SK-MEL-5 (cell line): ENCODE measurements around the gene MEAK7. TPM values are rescaled to one million over a fixed set of nuclear protein-coding genes. Genes with fewer than 3 reads are reported as not detected.
"Not testable (repeated sequence)": the region's sequence is repeated elsewhere in the genome, so short reads cannot be mapped to it uniquely, and the experiment has no call there.

ENCODE experiments used
- DNase-seq: peaks from one replicate; pipeline ENCODE4 v3.0.0-alpha.2; 2016; ENCODE audit warnings: low read depth, low spot score
- in situ Hi-C: cut with HindIII; loops from 2 replicates; pipeline ENCODE4 v1.10.0; 2016; ENCODE audit warnings: low sequenced_read_pairs, high pct_unique_total_duplicates, low pct_unique_long_range_greater_than_20kb
- total RNA-seq: library from RNA; depleted of rRNA; stranded (reverse); fragments of >200 nt; shearing (Covaris generic); gene quantifications from 2 replicates; pipeline ENCODE4 v1.2.3, GENCODE V29; 2014

Gene MEAK7
- total RNA-seq, 1 experiment from 2014 or later = 6.7 TPM

- in situ Hi-C loops = no loop called here
- DNase-seq = peak; percentile 90
These were observed 33.2 kb upstream of the MEAK7 start for GRCh38 chr16:84537491-84538151.

- no peak for DNase-seq
- in situ Hi-C loops = no loop called here
These were observed 31.4 kb upstream of the MEAK7 start for GRCh38 chr16:84535851-84536250.

- DNase-seq = no peak
- in situ Hi-C loops = no loop called here
These were observed 30.9 kb upstream of the MEAK7 start for GRCh38 chr16:84535408-84535807.

DNA sequence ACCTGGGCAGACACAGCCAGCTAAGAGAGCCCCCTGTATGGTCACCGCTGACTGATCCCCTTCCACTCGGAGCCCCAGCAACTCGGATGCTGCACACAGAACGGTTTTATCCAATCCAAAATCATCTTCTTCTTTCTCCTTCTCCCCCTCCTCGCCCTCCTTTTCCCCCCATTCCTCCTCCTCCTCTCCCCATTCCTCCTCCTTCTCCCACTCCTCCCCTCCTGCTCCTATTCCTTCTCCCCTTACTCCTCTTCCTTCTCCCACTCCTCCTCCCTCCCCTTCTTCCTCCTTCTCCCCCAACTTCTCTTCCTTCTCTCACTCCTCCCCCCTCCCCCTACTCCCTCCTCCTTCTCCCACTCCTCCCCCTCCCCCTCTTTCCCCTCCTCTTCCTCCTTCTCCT lies 30.4 kb upstream of the MEAK7 start:
- DNase-seq = no peak
- in situ Hi-C loops = no loop called here

- in situ Hi-C loops = no loop called here
- no peak for DNase-seq
These were observed 28.5 kb upstream of the MEAK7 start for GRCh38 chr16:84532855-84533486.

DNA sequence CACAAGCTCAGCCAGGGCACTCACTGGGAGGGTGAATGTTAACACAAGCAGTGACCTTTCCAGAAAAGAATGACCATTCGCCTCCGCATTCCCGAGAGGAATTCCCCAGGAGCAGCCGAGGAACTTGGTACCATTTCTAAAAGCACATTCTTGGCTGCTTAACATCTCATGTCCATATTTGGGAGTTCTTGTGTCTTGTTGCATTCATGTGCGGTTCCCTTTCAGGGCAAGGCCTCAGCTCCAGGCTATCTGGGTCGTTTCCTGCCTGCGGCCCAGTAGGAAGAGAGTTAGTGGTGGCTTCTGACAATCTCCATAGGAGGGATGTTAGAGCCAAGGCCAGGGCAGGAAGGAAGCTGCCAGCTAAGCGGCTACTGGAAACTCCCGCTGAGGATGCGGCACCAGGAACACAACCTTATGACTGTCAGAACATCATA lies 27.8 kb upstream of the MEAK7 start:
- peak; percentile 73 for DNase-seq
- in situ Hi-C loops = no loop called here

GRCh38 chr16:84531671-84532111 lies 27.2 kb upstream of the MEAK7 start:
- no peak for DNase-seq
- in situ Hi-C loops = no loop called here

DNA sequence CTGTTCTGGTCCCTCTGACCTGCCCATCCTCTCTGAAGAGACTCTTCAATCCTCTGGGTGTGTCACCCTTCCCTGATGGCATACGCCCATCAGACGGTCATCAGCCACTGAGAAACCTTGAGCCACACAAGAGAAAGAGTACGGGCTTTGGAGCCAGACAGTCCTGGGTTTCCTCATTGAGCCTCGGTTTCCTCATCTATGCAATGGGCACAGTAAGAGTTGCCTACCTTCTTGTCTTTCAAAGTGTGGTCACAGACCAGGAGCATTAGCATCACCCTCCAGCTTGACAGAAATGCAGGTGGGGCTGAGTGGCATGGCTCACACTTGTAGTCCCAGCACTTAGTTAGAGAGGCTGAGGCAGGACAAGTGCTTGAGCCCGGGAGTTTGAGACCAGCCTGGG lies 26.1 kb upstream of the MEAK7 start:
- in situ Hi-C loops = no loop called here
- DNase-seq = no peak

DNA sequence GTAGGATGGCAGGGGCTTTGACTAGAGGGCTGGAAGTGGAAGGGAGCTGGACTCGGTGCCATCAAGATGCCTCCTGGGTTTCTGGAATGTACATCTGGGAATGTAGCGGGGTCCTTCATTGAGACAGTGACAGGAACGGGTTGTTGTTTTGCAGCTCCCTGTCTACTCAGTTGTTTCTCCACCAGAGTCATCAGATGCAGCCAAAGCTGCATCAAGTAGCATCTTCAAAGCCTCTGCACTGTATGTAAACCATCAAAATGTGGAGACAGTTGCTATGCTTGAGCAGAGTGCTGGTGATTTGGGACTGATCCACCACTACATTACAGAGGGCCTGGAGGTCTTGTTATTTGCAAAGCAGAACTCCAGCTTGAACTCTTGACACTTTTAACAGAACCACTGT lies 25.1 kb upstream of the MEAK7 start:
- in situ Hi-C loops = no loop called here
- DNase-seq = no peak

DNA sequence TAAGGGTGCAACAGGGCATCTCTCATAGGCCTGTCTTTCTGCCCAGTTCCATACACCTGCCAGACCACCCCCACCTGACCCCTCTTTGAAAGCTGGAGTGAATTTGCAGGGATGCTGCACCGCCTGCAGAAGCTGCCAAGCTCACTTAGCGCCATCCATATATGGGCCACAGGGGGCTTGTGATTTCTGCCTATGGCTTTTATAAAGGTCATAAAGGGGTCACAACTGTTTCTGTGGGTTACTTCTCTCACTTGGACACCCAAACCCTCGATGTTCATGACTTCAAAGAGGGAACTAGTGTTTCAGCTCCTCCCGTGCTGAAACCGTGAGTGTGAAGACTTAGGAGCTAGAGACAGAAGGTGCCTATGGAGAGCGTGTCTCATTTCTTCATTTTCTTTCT lies 23.9 kb upstream of the MEAK7 start:
- in situ Hi-C loops = no loop called here
- no peak for DNase-seq

DNA sequence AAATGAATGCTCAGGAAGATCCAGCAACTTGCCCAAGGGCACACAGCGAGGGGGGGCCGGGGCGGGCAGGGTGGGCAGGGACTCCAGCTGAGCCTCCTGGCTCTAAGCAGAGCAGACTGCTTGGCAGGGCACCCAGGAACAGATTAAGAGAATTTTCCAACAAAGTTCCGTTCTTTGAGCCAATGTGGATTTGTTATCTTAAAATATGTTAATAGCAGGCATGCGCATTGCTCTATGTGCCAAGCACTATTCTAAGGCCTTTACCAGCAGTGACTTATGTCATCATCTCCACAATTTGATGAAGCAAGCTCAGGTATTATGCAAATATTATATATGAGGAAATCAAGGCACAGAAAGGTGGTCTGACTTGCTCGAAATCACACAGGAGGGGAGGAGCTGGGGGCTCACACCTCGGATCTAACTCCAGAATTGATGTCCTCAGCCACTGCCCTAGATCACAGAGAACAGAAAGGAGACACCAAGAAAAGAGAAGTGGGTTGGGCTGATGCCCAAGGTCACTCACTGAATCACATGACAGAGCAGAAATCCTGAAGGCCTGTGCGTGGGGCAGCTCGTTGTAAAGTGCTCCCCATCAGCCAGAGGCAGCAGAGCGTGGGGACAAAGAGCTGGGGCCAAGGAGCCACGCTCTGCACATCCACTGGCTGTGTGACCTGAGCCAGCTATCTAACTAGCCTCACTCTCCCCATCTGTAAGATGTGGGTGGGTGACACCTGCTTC lies 23.2 kb upstream of the MEAK7 start:
- in situ Hi-C loops = no loop called here
- DNase-seq = no peak

- in situ Hi-C loops = no loop called here
- DNase-seq = peak; percentile 23
These were observed 22.5 kb upstream of the MEAK7 start for GRCh38 chr16:84526794-84527531.

DNA sequence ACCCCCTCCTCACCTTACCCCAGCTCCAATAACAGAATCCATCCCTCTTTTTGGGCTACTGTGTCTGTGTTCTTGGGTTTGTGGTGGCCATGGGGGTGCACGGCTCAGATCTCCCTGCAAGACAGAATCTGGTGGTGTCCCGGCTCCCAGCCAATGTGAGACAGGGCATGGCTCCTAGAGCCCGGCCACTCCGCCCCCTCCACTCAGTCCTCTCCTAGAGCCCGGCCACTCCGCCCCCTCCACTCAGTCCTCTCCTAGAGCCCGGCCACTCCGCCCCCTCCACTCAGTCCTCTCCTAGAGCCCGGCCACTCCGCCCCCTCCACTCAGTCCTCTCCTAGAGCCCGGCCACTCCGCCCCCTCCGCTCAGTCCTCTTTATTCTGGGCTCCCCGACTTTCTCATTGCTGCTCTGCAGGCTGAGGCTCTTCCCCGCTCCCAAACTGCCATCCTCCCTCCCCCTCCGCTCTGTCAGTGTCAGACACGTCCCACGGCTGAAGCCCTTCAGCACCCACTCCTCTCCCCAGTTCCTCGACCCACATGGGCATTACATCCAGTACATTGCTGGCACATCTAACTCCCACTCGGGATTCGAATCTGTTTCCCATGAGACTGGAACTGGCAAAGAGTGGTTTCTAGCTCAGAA lies 20.6 kb upstream of the MEAK7 start:
- in situ Hi-C loops, DNase-seq: not testable (repeated sequence)

DNA sequence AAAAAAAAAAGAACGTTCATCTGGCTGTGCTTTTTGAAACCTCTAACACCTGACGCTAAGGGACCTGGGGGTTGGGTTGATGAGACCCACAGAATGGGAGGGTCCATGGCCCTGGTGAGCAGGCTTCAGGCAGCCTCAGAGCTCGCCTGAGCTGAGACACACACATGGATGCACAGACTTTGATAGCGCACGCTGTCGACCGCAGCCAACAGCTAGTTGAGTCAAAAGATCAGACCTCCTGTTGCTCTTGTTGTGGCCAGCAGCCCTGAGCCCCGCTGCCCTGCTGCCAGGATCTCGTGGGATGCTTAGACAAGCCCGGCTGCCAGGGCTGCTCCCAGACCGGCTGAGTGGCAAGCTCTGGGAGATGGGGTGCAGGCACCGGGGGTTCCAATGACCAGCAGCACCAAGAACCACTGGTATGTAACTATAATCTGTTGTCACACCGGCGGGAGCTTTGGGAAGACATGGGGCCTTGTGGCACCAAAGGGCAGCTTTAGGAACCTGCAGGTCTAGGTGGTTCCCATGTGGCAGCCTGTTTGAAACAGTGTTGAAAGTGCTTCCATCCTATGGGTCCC lies 20.0 kb upstream of the MEAK7 start:
- in situ Hi-C loops = no loop called here
- no peak for DNase-seq

DNA sequence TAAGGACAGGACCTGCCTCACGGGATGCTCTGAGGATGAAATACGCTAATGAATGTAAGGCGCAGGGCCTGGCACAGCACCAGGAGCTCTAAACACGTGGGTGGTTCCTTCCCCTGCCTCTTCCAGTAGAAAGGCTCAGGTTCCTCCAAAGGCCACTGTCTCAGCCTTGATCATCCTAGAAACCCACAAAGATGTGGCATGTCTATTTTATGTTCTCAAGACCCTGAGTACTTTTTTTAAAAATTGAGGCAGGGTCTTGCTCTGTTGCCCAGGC lies 17.0 kb upstream of the MEAK7 start:
- DNase-seq = no peak
- in situ Hi-C loops = no loop called here

DNA sequence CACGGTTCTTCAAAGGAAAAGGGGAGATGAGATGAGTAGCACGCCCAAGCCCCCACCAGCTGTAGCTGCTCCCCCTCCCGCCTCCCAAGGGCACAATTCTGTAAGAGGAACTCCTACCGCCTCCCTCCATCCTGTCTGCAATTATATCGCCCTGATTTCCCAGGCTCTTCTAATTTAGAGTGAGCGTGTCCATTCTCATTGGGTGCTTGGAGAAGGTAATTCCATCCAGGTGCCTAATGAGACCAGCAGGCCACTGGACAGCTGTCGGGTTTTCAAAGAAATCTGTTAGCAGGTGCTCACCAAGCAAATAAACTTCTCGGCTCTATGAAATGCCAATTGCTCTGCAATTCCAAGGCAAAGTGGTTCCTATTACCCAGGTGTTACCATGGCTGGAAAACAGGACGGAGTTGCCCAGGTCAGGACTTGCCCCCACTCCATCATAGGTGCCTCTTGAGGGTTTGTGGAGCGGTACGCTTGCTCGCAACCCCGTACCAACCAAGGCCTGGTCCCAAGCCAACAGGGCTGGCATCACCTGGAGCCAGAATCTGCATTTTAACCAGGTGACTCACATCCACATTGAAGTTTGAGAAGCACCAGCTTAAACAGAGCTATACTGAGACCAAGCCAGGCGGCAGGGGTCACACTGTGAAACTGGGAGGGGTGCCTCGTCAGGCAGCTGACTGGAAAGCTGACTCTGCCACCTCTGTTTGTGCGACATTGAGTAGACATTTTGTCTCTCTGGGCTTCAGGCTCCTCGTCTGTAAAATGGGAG lies 16.5 kb upstream of the MEAK7 start:
- in situ Hi-C loops = no loop called here
- DNase-seq = no peak

DNA sequence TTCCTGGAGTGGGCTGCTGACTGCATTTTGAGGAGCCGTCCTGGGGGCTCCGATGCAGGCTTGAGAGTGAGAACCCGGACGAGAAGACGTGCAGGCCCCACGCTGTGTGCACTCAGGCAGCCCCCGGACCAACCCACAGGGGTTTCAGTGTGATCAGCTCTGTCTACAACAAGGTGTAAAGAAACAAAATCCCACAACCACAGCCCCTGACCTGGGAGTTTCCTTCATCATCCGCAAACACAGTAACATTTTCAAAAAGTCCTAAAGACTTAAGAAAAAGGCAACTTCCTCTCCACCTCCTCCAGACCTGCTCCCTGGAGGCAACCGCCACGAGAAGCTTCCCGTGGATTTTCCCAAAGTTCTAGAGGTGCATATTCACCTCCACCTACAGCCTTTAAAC lies 15.4 kb upstream of the MEAK7 start:
- DNase-seq = no peak
- in situ Hi-C loops = no loop called here
